BE2C (cell line): Measurements from ENCODE around the gene DYSF.

Experiments
- DNase-seq: peaks from one replicate; pipeline ENCODE4 v3.0.0-alpha.2; 2020
- H3K27me3 ChIP-seq: fragments of 250-450 bp; sonication (Bioruptor Pico); 2 replicates; pipeline ENCODE4 v1.5.1; 2020; ENCODE audit warnings: mild to moderate bottlenecking
- H3K36me3 ChIP-seq: fragments of 250-450 bp; sonication (Bioruptor Pico); 2 replicates; pipeline ENCODE4 v1.5.1; 2020; ENCODE audit warnings: mild to moderate bottlenecking
- H3K4me1 ChIP-seq: fragments of 250-450 bp; sonication (Bioruptor Pico); 2 replicates; pipeline ENCODE4 v1.5.1; 2020
- H3K4me3 ChIP-seq: 2 replicates; pipeline ENCODE4 v1.5.1; 2011; ENCODE audit warnings: low read depth, low read length
- H3K9me3 ChIP-seq: fragments of 250-450 bp; sonication (Bioruptor Pico); 2 replicates; pipeline ENCODE4 v1.5.1; 2020
- TF ChIP-seq, protein P1 (sequence below): IDR thresholded peaks from 2 replicates; pipeline ENCODE4 v1.5.1; 2012; ENCODE audit warnings: mild to moderate bottlenecking, low read depth, low read length

Gene DYSF

DNA sequence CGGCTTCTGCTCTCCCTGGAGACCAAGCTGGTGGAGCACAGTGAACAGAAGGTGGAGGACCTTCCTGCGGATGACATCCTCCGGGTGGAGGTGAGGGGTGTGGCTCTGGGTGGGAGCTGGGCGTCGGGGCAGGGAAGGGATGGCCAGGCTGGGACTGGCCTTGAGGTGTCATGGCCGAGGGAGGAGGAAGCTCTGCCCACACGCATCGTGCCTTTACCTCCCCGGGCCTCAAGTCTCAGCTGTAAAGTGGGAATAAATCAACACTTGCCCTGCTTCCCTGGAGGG is 98.2 kb downstream of the DYSF start:
- H3K9me3 ChIP-seq: no peaks in the 10 kb centered on the region
- H3K4me3 ChIP-seq: no peak overlapping the region
- no peaks in the 10 kb centered on the region for H3K27me3 ChIP-seq
- H3K36me3 ChIP-seq: no peaks in the 10 kb centered on the region
- TF ChIP-seq, protein P1, sequence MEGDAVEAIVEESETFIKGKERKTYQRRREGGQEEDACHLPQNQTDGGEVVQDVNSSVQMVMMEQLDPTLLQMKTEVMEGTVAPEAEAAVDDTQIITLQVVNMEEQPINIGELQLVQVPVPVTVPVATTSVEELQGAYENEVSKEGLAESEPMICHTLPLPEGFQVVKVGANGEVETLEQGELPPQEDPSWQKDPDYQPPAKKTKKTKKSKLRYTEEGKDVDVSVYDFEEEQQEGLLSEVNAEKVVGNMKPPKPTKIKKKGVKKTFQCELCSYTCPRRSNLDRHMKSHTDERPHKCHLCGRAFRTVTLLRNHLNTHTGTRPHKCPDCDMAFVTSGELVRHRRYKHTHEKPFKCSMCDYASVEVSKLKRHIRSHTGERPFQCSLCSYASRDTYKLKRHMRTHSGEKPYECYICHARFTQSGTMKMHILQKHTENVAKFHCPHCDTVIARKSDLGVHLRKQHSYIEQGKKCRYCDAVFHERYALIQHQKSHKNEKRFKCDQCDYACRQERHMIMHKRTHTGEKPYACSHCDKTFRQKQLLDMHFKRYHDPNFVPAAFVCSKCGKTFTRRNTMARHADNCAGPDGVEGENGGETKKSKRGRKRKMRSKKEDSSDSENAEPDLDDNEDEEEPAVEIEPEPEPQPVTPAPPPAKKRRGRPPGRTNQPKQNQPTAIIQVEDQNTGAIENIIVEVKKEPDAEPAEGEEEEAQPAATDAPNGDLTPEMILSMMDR: no peak
- H3K4me1 ChIP-seq: no peaks in the 10 kb centered on the region
- no peak for DNase-seq

DNA sequence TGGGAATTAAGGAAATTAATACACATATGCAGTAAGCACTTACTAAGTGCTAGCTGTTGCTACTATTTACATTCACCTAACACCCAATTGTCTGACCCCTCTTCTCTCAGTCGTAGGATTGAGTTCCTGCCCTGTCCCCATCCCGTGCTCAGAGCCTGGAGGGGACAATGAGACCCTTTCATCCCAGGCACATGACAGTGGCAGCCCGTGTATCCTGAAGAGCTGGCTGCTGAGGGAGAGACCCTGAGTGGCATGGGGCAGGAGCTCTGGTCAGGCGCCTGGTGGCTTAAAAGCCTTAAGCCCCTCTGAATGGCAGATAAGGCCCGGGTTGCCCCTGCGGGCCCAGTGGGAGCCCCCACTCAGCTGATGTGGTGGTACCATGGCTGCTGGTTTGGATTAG is 99.0 kb downstream of the DYSF start:
- no peaks in the 10 kb centered on the region for H3K27me3 ChIP-seq
- H3K4me1 ChIP-seq: no peaks in the 10 kb centered on the region
- H3K9me3 ChIP-seq: no peaks in the 10 kb centered on the region
- no peaks in the 10 kb centered on the region for H3K36me3 ChIP-seq
- no peak for DNase-seq
- no peak overlapping the region for H3K4me3 ChIP-seq
- TF ChIP-seq, protein P1: no peak

DNA sequence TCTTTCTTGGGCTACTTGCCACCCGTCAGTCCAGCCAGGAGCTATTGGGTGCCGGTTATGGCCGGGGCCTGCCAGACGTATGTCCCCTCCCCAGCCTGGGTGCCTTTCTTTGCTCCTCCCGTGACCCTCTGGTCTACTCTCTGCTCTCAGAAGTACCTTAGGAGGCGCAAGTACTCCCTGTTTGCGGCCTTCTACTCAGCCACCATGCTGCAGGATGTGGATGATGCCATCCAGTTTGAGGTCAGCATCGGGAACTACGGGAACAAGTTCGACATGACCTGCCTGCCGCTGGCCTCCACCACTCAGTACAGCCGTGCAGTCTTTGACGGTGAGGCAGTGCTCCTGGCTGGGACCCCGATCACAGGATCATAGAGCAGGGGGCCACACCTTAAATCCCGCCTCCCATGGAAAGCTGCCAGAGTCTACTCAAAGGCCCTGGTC is 99.5 kb downstream of the DYSF start:
- TF ChIP-seq, protein P1: no peak
- no peak overlapping the region for H3K4me3 ChIP-seq
- no peak for DNase-seq
- no peaks in the 10 kb centered on the region for H3K36me3 ChIP-seq
- H3K27me3 ChIP-seq: no peaks in the 10 kb centered on the region
- H3K4me1 ChIP-seq: no peaks in the 10 kb centered on the region
- no peaks in the 10 kb centered on the region for H3K9me3 ChIP-seq

DNA sequence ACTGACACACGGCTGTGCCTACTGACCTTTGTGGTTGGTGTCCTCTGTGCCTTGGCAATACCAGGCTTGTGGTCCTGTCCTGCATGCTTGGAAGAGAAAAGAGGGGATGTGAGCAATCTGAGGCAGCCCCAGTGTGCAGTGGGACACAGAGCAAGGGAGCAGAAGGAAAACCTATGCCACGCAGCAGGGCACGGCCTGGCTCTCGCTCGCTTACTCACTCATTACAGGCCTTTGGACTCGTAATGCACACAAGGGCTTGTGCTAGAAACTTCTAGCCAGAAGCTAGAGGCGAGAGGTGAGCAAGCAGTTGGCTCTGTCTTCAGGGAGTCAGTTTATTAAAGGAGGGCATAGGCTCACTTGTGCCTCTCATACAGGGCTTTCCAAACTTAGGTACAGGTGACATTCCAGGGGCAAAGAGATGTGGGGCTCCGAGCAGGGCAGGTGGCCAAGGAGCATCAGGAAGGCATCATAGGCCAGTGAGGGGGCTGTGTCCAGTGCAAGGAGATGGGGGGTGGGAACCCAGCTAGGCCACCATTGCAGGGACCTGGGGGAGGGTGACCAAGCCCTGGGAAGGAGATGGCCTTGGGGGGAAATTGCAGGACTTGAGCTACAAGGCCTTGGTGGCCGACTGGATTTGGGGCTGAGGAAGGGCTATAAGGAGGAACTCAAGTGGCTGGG is 100.8 kb downstream of the DYSF start:
- no peaks in the 10 kb centered on the region for H3K4me1 ChIP-seq
- TF ChIP-seq, protein P1: no peak
- no peaks in the 10 kb centered on the region for H3K9me3 ChIP-seq
- DNase-seq: no peak
- H3K4me3 ChIP-seq: no peak overlapping the region
- H3K27me3 ChIP-seq: no peaks in the 10 kb centered on the region
- H3K36me3 ChIP-seq: no peaks in the 10 kb centered on the region

DNA sequence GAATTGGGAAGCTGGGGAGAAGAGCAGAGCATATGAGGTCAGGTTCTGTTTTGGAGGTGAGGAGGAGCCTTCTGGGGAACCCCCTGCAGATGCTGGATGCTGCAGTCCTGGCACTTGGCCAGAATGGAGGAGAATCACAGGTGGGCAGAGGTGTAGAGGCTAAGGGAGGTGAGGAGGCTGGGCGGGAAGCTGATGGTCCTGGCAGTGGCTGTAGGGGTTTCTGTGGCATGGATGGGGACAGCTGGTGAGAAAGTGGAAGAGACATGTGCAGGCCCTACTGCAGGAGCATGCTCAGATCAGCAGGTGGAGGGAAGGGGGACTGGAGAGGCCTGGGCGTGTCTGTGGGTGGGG is 101.3 kb downstream of the DYSF start:
- TF ChIP-seq, protein P1: no peak
- Histone ChIP-seq H3K9me3 (no peaks in the 10 kb centered on the region), H3K27me3 (no peaks in the 10 kb centered on the region), H3K36me3 (no peaks in the 10 kb centered on the region), H3K4me3 (no peak overlapping the region), H3K4me1 (no peaks in the 10 kb centered on the region)
- DNase-seq: no peak

DNA sequence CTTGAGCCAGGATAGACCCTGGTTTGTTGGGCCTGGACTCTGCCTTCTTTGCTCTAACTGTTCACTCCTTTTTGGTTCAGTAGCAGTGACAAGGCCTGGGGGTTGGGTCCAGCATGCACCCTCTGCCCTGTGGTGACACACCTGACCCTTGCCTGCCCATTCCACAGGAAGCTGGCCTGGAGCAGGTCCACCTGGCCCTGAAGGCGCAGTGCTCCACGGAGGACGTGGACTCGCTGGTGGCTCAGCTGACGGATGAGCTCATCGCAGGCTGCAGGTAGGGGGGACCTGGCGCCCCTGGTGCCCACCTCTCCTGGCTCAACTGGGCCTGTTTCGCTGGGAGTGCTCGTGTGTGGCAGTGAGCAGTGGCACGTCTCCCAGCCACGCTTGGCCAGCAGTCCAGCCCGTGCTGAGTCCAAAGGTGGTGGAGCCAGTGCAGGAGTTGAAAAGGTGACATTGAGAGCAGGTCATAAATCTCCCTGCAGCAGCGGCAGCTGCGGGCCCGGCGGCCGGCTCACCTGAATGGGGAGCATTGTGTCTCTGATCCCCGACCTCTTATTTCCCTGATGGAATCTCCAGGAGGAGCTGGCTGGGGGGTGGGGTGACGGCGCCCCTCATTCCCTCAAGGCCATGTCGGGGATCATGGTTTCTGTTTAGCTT is 102.6 kb downstream of the DYSF start:
- H3K27me3 ChIP-seq: no peaks in the 10 kb centered on the region
- no peaks in the 10 kb centered on the region for H3K9me3 ChIP-seq
- DNase-seq: no peak
- no peaks in the 10 kb centered on the region for H3K36me3 ChIP-seq
- TF ChIP-seq, protein P1: no peak
- H3K4me3 ChIP-seq: no peak overlapping the region
- H3K4me1 ChIP-seq: no peaks in the 10 kb centered on the region
